HepG2 (cell line): Measurements from ENCODE around the gene MAGEA10. TPM values are rescaled to one million over a fixed set of nuclear protein-coding genes. Genes with fewer than 3 reads are reported as not detected.

ENCODE experiments used
- ATAC-seq: fragments of 200-7000 bp; cut with Tn5 transposase; 3 replicates; pipeline ENCODE4 v1.9.1; 2020; ENCODE audit warnings: mild to moderate bottlenecking, moderate library complexity
- BruUV-seq: library from RNA; stranded (reverse); fragments of 400-500 nt; replicated peaks from 2 replicates; lab custom pipeline; 2021; lab: Mats Ljungman, UMichigan
- CTCF ChIA-PET: fragments of 300-600 bp; formaldehyde crosslinking; extraction: SDS; loops from one replicate; lab custom pipeline; 2021; ENCODE audit warnings: low total read pairs, inconsistent platforms, low intra/inter-chr PET ratio; lab: Yijun Ruan, JAX
- POLR2A ChIA-PET: fragments of 350-600 bp; sonication (Branson Sonifier 250); formaldehyde crosslinking; loops from one replicate; lab custom pipeline; 2020; ENCODE audit warnings: antibody characterized with exemption, inconsistent platforms; lab: Yijun Ruan, JAX
- DNase-seq: peaks from one replicate; pipeline ENCODE4 v3.0.0-alpha.2; 2015; ENCODE audit warnings: low spot score
- FAIRE-seq: peaks from 3 replicates; lab custom pipeline; 2011; peaks lifted over from hg19 to GRCh38; lab: Jason Lieb, UNC
- H2AFZ ChIP-seq: one replicate; pipeline ENCODE4 v1.6.1; 2011; ENCODE audit warnings: low read length, inconsistent platforms
- H3K27ac ChIP-seq: fragments of 300-600 bp; 3 replicates; pipeline ENCODE4 v1.8.0; 2011; ENCODE audit warnings: mixed run types, mild to moderate bottlenecking, mixed read lengths, low read length, inconsistent platforms; ENCODE audit not compliant: insufficient read depth; ENCODE audit errors: extremely low read length
- H3K27me3 ChIP-seq, 2 experiments: fragments of 200-600 bp in 1 of 2; 2 replicates in 1 of 2; 3 replicates in 1 of 2; pipeline versions ENCODE4 v1.6.0 to v1.8.0; 2011; ENCODE audit warnings: low read length in 2 of 2, mild to moderate bottlenecking in 2 of 2, moderate library complexity in 2 of 2, inconsistent platforms in 1 of 2; ENCODE audit not compliant: insufficient read depth in 2 of 2, control insufficient read depth in 1 of 2
- H3K36me3 ChIP-seq, 2 experiments: fragments of 200-600 bp in 1 of 2; replicated peaks in 1 of 2; 2 replicates in 1 of 2; 3 replicates in 1 of 2; pipeline versions ENCODE4 v1.5.1 to v1.8.0; 2011; ENCODE audit warnings: low read length in 2 of 2, inconsistent platforms in 1 of 2; ENCODE audit not compliant: insufficient read depth in 2 of 2, control insufficient read depth in 1 of 2
- H3K4me1 ChIP-seq: 2 replicates; pipeline ENCODE4 v1.5.1; 2012; ENCODE audit warnings: low read length, inconsistent platforms; ENCODE audit not compliant: insufficient read depth
- H3K4me2 ChIP-seq: 2 replicates; pipeline ENCODE4 v1.6.0; 2011; ENCODE audit warnings: low read depth, low read length, inconsistent platforms
- H3K4me3 ChIP-seq, 3 experiments: fragments of 200-600 bp in 1 of 3; sonication (generic), shearing (Covaris generic) in 1 of 3; replicated peaks in 1 of 3; 2 replicates each; pipeline ENCODE4 v1.5.1; 2011 to 2016; ENCODE audit warnings: low read length in 3 of 3, inconsistent platforms in 2 of 3, low read depth in 2 of 3, mild to moderate bottlenecking in 2 of 3, control low read depth in 1 of 3, mixed read lengths in 1 of 3; ENCODE audit not compliant: insufficient read depth in 1 of 3
- H3K79me2 ChIP-seq: one replicate; pipeline ENCODE4 v1.6.1; 2011; ENCODE audit warnings: low read length, inconsistent platforms; ENCODE audit not compliant: insufficient read depth
- H3K9ac ChIP-seq: 2 replicates; pipeline ENCODE4 v1.6.0; 2011; ENCODE audit warnings: mild to moderate bottlenecking, low read depth, low read length, inconsistent platforms; ENCODE audit not compliant: insufficient read depth
- H3K9me3 ChIP-seq: 2 replicates; pipeline ENCODE4 v1.5.1; 2012; ENCODE audit warnings: mild to moderate bottlenecking, low read length
- H4K20me1 ChIP-seq: 2 replicates; pipeline ENCODE4 v1.6.0; 2011; ENCODE audit warnings: inconsistent platforms, mild to moderate bottlenecking, low read length, moderate library complexity; ENCODE audit not compliant: insufficient read depth
- CEBPB ChIP-seq: IDR thresholded peaks from 2 replicates; pipeline ENCODE4 v1.6.1; 2011; ENCODE audit warnings: low read depth, low read length, improper control_type of control experiment, borderline replicate concordance
- MXI1 ChIP-seq: IDR thresholded peaks from 3 replicates; pipeline ENCODE4 v1.6.1; 2012; ENCODE audit warnings: low read depth, low read length, inconsistent platforms, borderline replicate concordance
- SOX13 ChIP-seq, 3 experiments: fragments of 450-650 bp in 1 of 3; sonication (generic) in 1 of 3; formaldehyde crosslinking in 1 of 3; IDR thresholded peaks in 2 of 3; conservative IDR thresholded peaks in 1 of 3; 2 replicates each; pipeline versions ENCODE4 v1.5.0 to v1.6.1; 2016 to 2020; ENCODE audit warnings: antibody characterized with exemption in 1 of 3, mild to moderate bottlenecking in 1 of 3, missing compliant biosample characterization in 1 of 3, missing genetic modification reagents in 1 of 3, moderate library complexity in 1 of 3
- WGBS: methylation state at CpG from one replicate; pipeline ENCODE4 v1.1.6; 2017; ENCODE audit warnings: low lambda C conversion rate; 5-methylcytosine and 5-hydroxymethylcytosine counted together
- in situ Hi-C: cut with HindIII; loops from 2 replicates; pipeline ENCODE4 v1.10.0; 2017; ENCODE audit warnings: low pct_unique_long_range_greater_than_20kb; ENCODE audit not compliant: extremely low pct_ligation_motif_present
- intact Hi-C: fragments of 100-400 bp; cut with micrococcal nuclease; formaldehyde crosslinking; loops from one replicate; pipeline ENCODE4 v1.10.0; 2022; ENCODE audit not compliant: unreplicated experiment
- polyA plus RNA-seq, 8 experiments: library from polyadenylated mRNA; depleted of rRNA in 3 of 8; stranded (reverse) in 7 of 8; unstranded in 1 of 8; fragments of >200 nt; fragmentation: Illumina TruSeq in 4 of 8; extraction: Trizol in 4 of 8; gene quantifications; 2 replicates each; pipeline versions ENCODE4 v1.2.1 to v1.2.3, GENCODE V29; 2011 to 2016; ENCODE audit warnings: low read depth in 4 of 8, missing spikeins in 1 of 8, mixed read lengths in 1 of 8; ENCODE audit not compliant: insufficient read depth in 1 of 8
- total RNA-seq, 5 experiments: library from RNA; depleted of rRNA; stranded (reverse); fragments of >200 nt; fragmentation: Illumina TruSeq; extraction: Trizol; gene quantifications; 2 replicates each; pipeline ENCODE4 v1.2.3, GENCODE V29; 2016; ENCODE audit warnings: low read depth in 1 of 5
- TF ChIP-seq, protein P1 (sequence below): sonication (generic); formaldehyde crosslinking; IDR thresholded peaks from 2 replicates; pipeline ENCODE4 v1.4.0; 2020; ENCODE audit warnings: missing genetic modification reagents, mild to moderate bottlenecking, borderline replicate concordance
- TF ChIP-seq, protein P2 (sequence below): sonication (generic); formaldehyde crosslinking; IDR thresholded peaks from 2 replicates; pipeline ENCODE4 v1.5.0; 2020; ENCODE audit warnings: mild to moderate bottlenecking, missing genetic modification reagents

Gene MAGEA10
- total and polyA plus RNA-seq, 2 of the 13 experiments (the other 11 are each of a cell fraction or from before 2014, with no cell fraction given), result not detected

DNA sequence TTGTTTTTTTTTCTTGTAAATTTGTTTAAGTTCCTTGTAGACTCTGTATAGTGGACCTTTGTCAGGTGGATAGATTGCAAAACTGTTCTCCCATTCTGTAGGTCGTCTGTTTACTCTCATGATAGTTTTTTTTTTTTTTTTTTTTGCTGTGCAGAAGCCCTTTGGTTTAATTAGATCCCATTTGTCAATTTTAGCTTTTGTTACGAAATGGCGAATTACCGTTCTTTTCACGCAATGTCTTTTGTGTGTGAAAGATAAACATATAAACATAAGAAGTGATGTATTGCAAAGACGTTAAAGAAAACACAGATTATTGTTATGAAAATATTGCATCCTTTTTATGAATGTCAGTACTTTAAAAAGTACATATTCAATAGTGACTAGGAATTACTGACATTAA lies 34.5 kb downstream of the MAGEA10 start:
- DNase-seq (peak; percentile 10), FAIRE-seq (peak; percentile 57), ATAC-seq (no peak)
- intact Hi-C loops (no loop called here), in situ Hi-C loops (no loop called here)
- TF ChIP-seq, protein P1, sequence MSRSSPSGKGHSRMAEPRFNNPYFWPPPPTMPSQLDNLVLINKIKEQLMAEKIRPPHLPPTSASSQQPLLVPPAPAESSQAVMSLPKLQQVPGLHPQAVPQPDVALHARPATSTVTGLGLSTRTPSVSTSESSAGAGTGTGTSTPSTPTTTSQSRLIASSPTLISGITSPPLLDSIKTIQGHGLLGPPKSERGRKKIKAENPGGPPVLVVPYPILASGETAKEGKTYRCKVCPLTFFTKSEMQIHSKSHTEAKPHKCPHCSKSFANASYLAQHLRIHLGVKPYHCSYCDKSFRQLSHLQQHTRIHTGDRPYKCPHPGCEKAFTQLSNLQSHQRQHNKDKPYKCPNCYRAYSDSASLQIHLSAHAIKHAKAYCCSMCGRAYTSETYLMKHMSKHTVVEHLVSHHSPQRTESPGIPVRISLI (CRISPR knock-in tag), result peak; percentile 61; the same call in 1 of the 2 replicates
- TF ChIP-seq CEBPB (0 out of 2 replicates have a peak, but pooled peaks have one; percentile 10), SOX13 (IDR thresholded peaks at IDR 0.05) (no peak), SOX13 (CRISPR knock-in tag; conservative IDR thresholded peaks at IDR 0.05 in 1 of 2, IDR thresholded peaks at IDR 0.05 in 1 of 2) (0 out of 4 replicates have a peak, but pooled peaks of 1 of the 2 experiments have one; percentile 18), MXI1 (no peak)
- TF ChIP-seq, protein P2, sequence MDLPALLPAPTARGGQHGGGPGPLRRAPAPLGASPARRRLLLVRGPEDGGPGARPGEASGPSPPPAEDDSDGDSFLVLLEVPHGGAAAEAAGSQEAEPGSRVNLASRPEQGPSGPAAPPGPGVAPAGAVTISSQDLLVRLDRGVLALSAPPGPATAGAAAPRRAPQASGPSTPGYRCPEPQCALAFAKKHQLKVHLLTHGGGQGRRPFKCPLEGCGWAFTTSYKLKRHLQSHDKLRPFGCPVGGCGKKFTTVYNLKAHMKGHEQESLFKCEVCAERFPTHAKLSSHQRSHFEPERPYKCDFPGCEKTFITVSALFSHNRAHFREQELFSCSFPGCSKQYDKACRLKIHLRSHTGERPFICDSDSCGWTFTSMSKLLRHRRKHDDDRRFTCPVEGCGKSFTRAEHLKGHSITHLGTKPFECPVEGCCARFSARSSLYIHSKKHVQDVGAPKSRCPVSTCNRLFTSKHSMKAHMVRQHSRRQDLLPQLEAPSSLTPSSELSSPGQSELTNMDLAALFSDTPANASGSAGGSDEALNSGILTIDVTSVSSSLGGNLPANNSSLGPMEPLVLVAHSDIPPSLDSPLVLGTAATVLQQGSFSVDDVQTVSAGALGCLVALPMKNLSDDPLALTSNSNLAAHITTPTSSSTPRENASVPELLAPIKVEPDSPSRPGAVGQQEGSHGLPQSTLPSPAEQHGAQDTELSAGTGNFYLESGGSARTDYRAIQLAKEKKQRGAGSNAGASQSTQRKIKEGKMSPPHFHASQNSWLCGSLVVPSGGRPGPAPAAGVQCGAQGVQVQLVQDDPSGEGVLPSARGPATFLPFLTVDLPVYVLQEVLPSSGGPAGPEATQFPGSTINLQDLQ, result no peak
- CTCF ChIA-PET, result no interaction called here
- POLR2A ChIA-PET, result no interaction called here
- Histone ChIP-seq H3K27me3 (no peaks in the 10 kb centered on the region), H3K4me1 (no peaks in the 10 kb centered on the region), H3K9ac (no peak overlapping the region), H2AFZ (no peak overlapping the region), H3K4me3 (no peak overlapping the region), H3K9me3 (no peaks in the 10 kb centered on the region), H3K27ac (no peak overlapping the region), H3K36me3 (no peaks in the 10 kb centered on the region), H4K20me1 (no peaks in the 10 kb centered on the region), H3K4me2 (no peak overlapping the region), H3K79me2 (no peaks in the 10 kb centered on the region)
- no TSS peak for BruUV-seq
- WGBS, result under 1% methylated on average over 6 of the region's 6 CpGs
